ENCODE results near the gene CD8B. TPM values are rescaled to one million over a fixed set of nuclear protein-coding genes. Genes with fewer than 3 reads are reported as not detected.
"Not testable (repeated sequence)": the region's sequence is repeated elsewhere in the genome, so short reads cannot be mapped to it uniquely, and the experiment has no call there.

The CD8B gene
- total RNA-seq, 1 experiment from 2014 or later: 0.47 TPM

GRCh38 chr2:86836915-86837695 lies 24.6 kb downstream of the CD8B start:
- ATAC-seq: peak; percentile 92
- H3K9me3 ChIP-seq (ENCODE audit: control insufficient read depth in 1 of 2, insufficient read depth in 1 of 2, low read depth in 1 of 2, low read length in 2 of 2); CTCF ChIA-PET; H4K20me1 ChIP-seq (ENCODE audit: insufficient read depth); H3K9me2 ChIP-seq (ENCODE audit: insufficient read depth); POLR2A ChIA-PET; H3K27me3 ChIP-seq (ENCODE audit: insufficient read depth, low read length); intact Hi-C loops (cut with micrococcal nuclease); H3K79me2 ChIP-seq (ENCODE audit: insufficient read depth, low read length); H3K36me3 ChIP-seq (ENCODE audit: control insufficient read depth in 1 of 2, insufficient read depth in 2 of 2, low read length in 2 of 2); RAD21 ChIA-PET (ENCODE audit: low non-redundant PET in 1 of 2, low total read pairs in 2 of 2, uncharacterized antibody in 2 of 2, unreplicated experiment in 2 of 2): not testable (repeated sequence)
- peak overlapping the region; percentile 68 for H2AFZ ChIP-seq (ENCODE audit: low read depth, low read length, poor library complexity, severe bottlenecking)
- H3K9ac ChIP-seq (ENCODE audit: low read length): peak overlapping the region; percentile 27
- peak overlapping the region; percentile 70 for H3K4me2 ChIP-seq (ENCODE audit: low read length)
- TSS peak; percentile 73 for BruUV-seq (replicated peaks)
- peaks cover 4 to 11% of the 10 kb centered on the region in 2 experiments for H3K4me1 ChIP-seq (ENCODE audit: control insufficient read depth in 1 of 2, insufficient read depth in 2 of 2, low read length in 2 of 2)
- peak; percentile 62 for DNase-seq (ENCODE audit: low read depth, low spot score)
- TF ChIP-seq CEBPB (IDR thresholded peaks at IDR 0.05; ENCODE audit: low read depth) (0 out of 2 replicates have a peak, but pooled peaks have one; percentile 34), FOSL1 (IDR thresholded peaks at IDR 0.05; ENCODE audit: low read depth) (peak; percentile 65), JUND (IDR thresholded peaks at IDR 0.05) (peak; percentile 64; the same call in 1 of the 2 replicates)
- H3K4me3 ChIP-seq (replicated peaks in 1 of 2; ENCODE audit: low read depth in 1 of 2, low read length in 2 of 2): peak overlapping the region in 1 of 2 experiments; percentile 13; a peak in 1 of 4 replicates
- peak overlapping the region; percentile 29; the same call in 1 of the 2 replicates for H3K27ac ChIP-seq (ENCODE audit: low read depth, low read length)

- H3K27ac ChIP-seq (ENCODE audit: low read depth, low read length); H3K27me3 ChIP-seq (ENCODE audit: insufficient read depth, low read length); H3K9ac ChIP-seq (ENCODE audit: low read length); ATAC-seq; H2AFZ ChIP-seq (ENCODE audit: low read depth, low read length, poor library complexity, severe bottlenecking); CTCF ChIA-PET; POLR2A ChIA-PET; DNase-seq (ENCODE audit: low read depth, low spot score); H3K79me2 ChIP-seq (ENCODE audit: insufficient read depth, low read length); H4K20me1 ChIP-seq (ENCODE audit: insufficient read depth); H3K9me2 ChIP-seq (ENCODE audit: insufficient read depth); H3K36me3 ChIP-seq (ENCODE audit: control insufficient read depth in 1 of 2, insufficient read depth in 2 of 2, low read length in 2 of 2); H3K9me3 ChIP-seq (ENCODE audit: control insufficient read depth in 1 of 2, insufficient read depth in 1 of 2, low read depth in 1 of 2, low read length in 2 of 2); intact Hi-C loops (cut with micrococcal nuclease); H3K4me3 ChIP-seq (replicated peaks in 1 of 2; ENCODE audit: low read depth in 1 of 2, low read length in 2 of 2); RAD21 ChIA-PET (ENCODE audit: low non-redundant PET in 1 of 2, low total read pairs in 2 of 2, uncharacterized antibody in 2 of 2, unreplicated experiment in 2 of 2); BruUV-seq (replicated peaks); H3K4me2 ChIP-seq (ENCODE audit: low read length): not testable (repeated sequence)
- peaks cover 4 to 11% of the 10 kb centered on the region in 2 experiments for H3K4me1 ChIP-seq (ENCODE audit: control insufficient read depth in 1 of 2, insufficient read depth in 2 of 2, low read length in 2 of 2)
Measured at GRCh38 chr2:86835548-86835889, 26.2 kb downstream of the CD8B start.
